IMR-90 (cell line): Measurements from ENCODE around the gene SBK2. TPM values are rescaled to one million over a fixed set of nuclear protein-coding genes. Genes with fewer than 3 reads are reported as not detected.

Source experiments
- ATAC-seq: fragments of 200-7000 bp; cut with Tn5 transposase; 2 replicates; pipeline ENCODE4 v1.9.1; 2020; ENCODE audit warnings: low read depth, mild to moderate bottlenecking, moderate library complexity
- BruUV-seq: library from RNA; stranded (reverse); fragments of 400-500 nt; replicated peaks from 2 replicates; lab custom pipeline; 2021; lab: Mats Ljungman, UMichigan
- CTCF ChIA-PET: fragments of 300-600 bp; formaldehyde crosslinking; extraction: SDS; loops from one replicate; lab custom pipeline; 2021; ENCODE audit warnings: antibody characterized with exemption; lab: Yijun Ruan, JAX
- POLR2A ChIA-PET: fragments of 300-600 bp; sonication (Branson Sonifier 250); formaldehyde crosslinking; loops from one replicate; lab custom pipeline; 2022; ENCODE audit warnings: antibody characterized with exemption; ENCODE audit not compliant: unreplicated experiment; lab: Charles Lee
- DNase-seq: peaks from one replicate; pipeline ENCODE4 v3.0.0; 2013
- H2AFZ ChIP-seq: replicated peaks from 2 replicates; pipeline ENCODE3; 2013; ENCODE audit warnings: low read length, mild to moderate bottlenecking; ENCODE audit not compliant: poor library complexity
- H2AK5ac ChIP-seq: 2 replicates; pipeline ENCODE4 v1.6.1; 2013; ENCODE audit warnings: low read depth, low read length, inconsistent platforms
- H2AK9ac ChIP-seq: replicated peaks from 2 replicates; pipeline ENCODE3; 2013; ENCODE audit warnings: mild to moderate bottlenecking, low read depth, low read length, moderate library complexity; ENCODE audit not compliant: poor library complexity
- H2BK120ac ChIP-seq: 2 replicates; pipeline ENCODE4 v1.6.1; 2013; ENCODE audit warnings: low read depth, low read length, inconsistent platforms
- H2BK15ac ChIP-seq: 3 replicates; pipeline ENCODE4 v1.6.1; 2013; ENCODE audit warnings: low read depth, low read length, inconsistent platforms
- H2BK20ac ChIP-seq: 2 replicates; pipeline ENCODE4 v1.6.1; 2013; ENCODE audit warnings: low read depth, mild to moderate bottlenecking, inconsistent platforms, low read length, moderate library complexity
- H2BK5ac ChIP-seq: 2 replicates; pipeline ENCODE4 v1.6.1; 2013; ENCODE audit warnings: mild to moderate bottlenecking, low read depth, low read length, inconsistent platforms; ENCODE audit not compliant: poor library complexity, severe bottlenecking
- H3K14ac ChIP-seq: replicated peaks from 2 replicates; pipeline ENCODE4 v1.6.1; 2013; ENCODE audit warnings: low read depth, low read length, inconsistent platforms
- H3K18ac ChIP-seq: 2 replicates; pipeline ENCODE4 v1.6.1; 2013; ENCODE audit warnings: low read depth, low read length, control low read depth
- H3K23ac ChIP-seq: 2 replicates; pipeline ENCODE4 v1.6.1; 2013; ENCODE audit warnings: low read depth, low read length, inconsistent platforms
- H3K27ac ChIP-seq: 2 replicates; pipeline ENCODE4 v1.5.1; 2013; ENCODE audit warnings: mild to moderate bottlenecking, control low read depth, low read length; ENCODE audit not compliant: insufficient read depth
- H3K27me3 ChIP-seq: 2 replicates; pipeline ENCODE4 v1.6.1; 2013; ENCODE audit warnings: low read length; ENCODE audit not compliant: control insufficient read depth, insufficient read depth
- H3K36me3 ChIP-seq: 2 replicates; pipeline ENCODE4 v1.6.1; 2013; ENCODE audit warnings: low read length, mixed read lengths; ENCODE audit not compliant: control insufficient read depth, insufficient read depth
- H3K4ac ChIP-seq: 2 replicates; pipeline ENCODE4 v1.6.1; 2013; ENCODE audit warnings: low read depth, low read length, inconsistent platforms
- H3K4me1 ChIP-seq: 2 replicates; pipeline ENCODE4 v1.6.1; 2013; ENCODE audit warnings: low read length, mixed read lengths; ENCODE audit not compliant: control insufficient read depth, insufficient read depth
- H3K4me2 ChIP-seq: 2 replicates; pipeline ENCODE4 v1.6.1; 2013; ENCODE audit warnings: low read depth, mild to moderate bottlenecking, control low read depth, low read length, moderate library complexity
- H3K4me3 ChIP-seq: 2 replicates; pipeline ENCODE4 v1.5.1; 2013; ENCODE audit warnings: low read depth, mild to moderate bottlenecking, control low read depth, low read length, moderate library complexity; ENCODE audit not compliant: insufficient read depth
- H3K56ac ChIP-seq: 2 replicates; pipeline ENCODE4 v1.6.1; 2013; ENCODE audit warnings: low read length, inconsistent platforms; ENCODE audit not compliant: insufficient read depth; ENCODE audit errors: extremely low read depth
- H3K79me1 ChIP-seq, 2 experiments: 2 replicates each; pipeline ENCODE4 v1.6.1; 2013; ENCODE audit warnings: low read length in 2 of 2, inconsistent platforms in 1 of 2, low read depth in 1 of 2
- H3K9ac ChIP-seq: 2 replicates; pipeline ENCODE4 v1.6.1; 2013; ENCODE audit warnings: low read depth, low read length, control low read depth
- H3K9me1 ChIP-seq: 2 replicates; pipeline ENCODE4 v1.6.1; 2013; ENCODE audit warnings: low read length, inconsistent platforms; ENCODE audit not compliant: insufficient read depth
- H3K9me3 ChIP-seq: 2 replicates; pipeline ENCODE4 v1.6.1; 2013; ENCODE audit warnings: low read length; ENCODE audit not compliant: control insufficient read depth, insufficient read depth
- H4K20me1 ChIP-seq: 2 replicates; pipeline ENCODE4 v1.6.1; 2013; ENCODE audit warnings: low read length, inconsistent platforms; ENCODE audit not compliant: insufficient read depth
- H4K5ac ChIP-seq: 2 replicates; pipeline ENCODE4 v1.6.1; 2013; ENCODE audit warnings: mild to moderate bottlenecking, low read depth, low read length, control low read depth
- H4K8ac ChIP-seq, 2 experiments: 2 replicates each; pipeline ENCODE4 v1.6.1; 2013; ENCODE audit warnings: low read depth in 2 of 2, low read length in 2 of 2, control low read depth in 1 of 2, inconsistent platforms in 1 of 2
- H4K91ac ChIP-seq: 2 replicates; pipeline ENCODE4 v1.6.1; 2013; ENCODE audit warnings: low read depth, low read length, inconsistent platforms; ENCODE audit not compliant: insufficient read depth
- BHLHE40 ChIP-seq: fragments of 150-350 bp; IDR thresholded peaks from 2 replicates; pipeline ENCODE4 v1.6.1; 2016; ENCODE audit warnings: mild to moderate bottlenecking, low read depth, low read length
- CEBPB ChIP-seq: IDR thresholded peaks from 2 replicates; pipeline ENCODE4 v1.6.1; 2012; ENCODE audit warnings: low read depth, low read length, improper control_type of control experiment
- CHD1 ChIP-seq: IDR thresholded peaks from 2 replicates; pipeline ENCODE4 v1.6.1; 2012; ENCODE audit warnings: low read depth, low read length, improper control_type of control experiment
- FOS ChIP-seq: fragments of 150-350 bp; IDR thresholded peaks from 2 replicates; pipeline ENCODE4 v1.6.1; 2016; ENCODE audit warnings: low read depth, low read length
- MAFK ChIP-seq: IDR thresholded peaks from 2 replicates; pipeline ENCODE4 v1.6.1; 2012; ENCODE audit warnings: low read depth, low read length, improper control_type of control experiment
- MAZ ChIP-seq: IDR thresholded peaks from 2 replicates; pipeline ENCODE4 v1.6.1; 2012; ENCODE audit warnings: low read depth, mild to moderate bottlenecking, low read length, improper control_type of control experiment, moderate library complexity, borderline replicate concordance
- MXI1 ChIP-seq: IDR thresholded peaks from 2 replicates; pipeline ENCODE4 v1.6.1; 2012; ENCODE audit warnings: low read depth, mild to moderate bottlenecking, low read length, moderate library complexity, borderline replicate concordance
- NFE2L2 ChIP-seq: fragments of 150-350 bp; IDR thresholded peaks from 2 replicates; pipeline ENCODE4 v1.6.1; 2016; ENCODE audit warnings: low read depth, mild to moderate bottlenecking, low read length
- POLR2A ChIP-seq: IDR thresholded peaks from 2 replicates; pipeline ENCODE4 v1.6.1; 2012; ENCODE audit warnings: mild to moderate bottlenecking, low read depth, low read length
- RAD21 ChIP-seq: IDR thresholded peaks from 2 replicates; pipeline ENCODE4 v1.6.1; 2012; ENCODE audit warnings: low read length, improper control_type of control experiment
- RCOR1 ChIP-seq: IDR thresholded peaks from 2 replicates; pipeline ENCODE4 v1.6.1; 2012; ENCODE audit warnings: mild to moderate bottlenecking, low read length, improper control_type of control experiment; ENCODE audit not compliant: insufficient replicate concordance
- RFX5 ChIP-seq: IDR thresholded peaks from 2 replicates; pipeline ENCODE4 v1.8.0; 2012; ENCODE audit warnings: low read depth, mild to moderate bottlenecking, low read length, moderate library complexity
- SMC3 ChIP-seq: fragments of 150-350 bp; IDR thresholded peaks from 2 replicates; pipeline ENCODE4 v1.6.1; 2016; ENCODE audit warnings: low read depth, mild to moderate bottlenecking, antibody characterized with exemption, low read length, moderate library complexity
- WGBS, 2 experiments: methylation state at CpG; one replicate each; pipeline versions ENCODE4 v1.1.5 to v1.1.7; 2013; ENCODE audit warnings: missing lambda C conversion rate in 2 of 2; ENCODE audit not compliant: insufficient read length in 1 of 2; ENCODE audit errors: extremely low coverage in 2 of 2; 5-methylcytosine and 5-hydroxymethylcytosine counted together
- dilution Hi-C: fragments of 300-500 bp; cut with HindIII; formaldehyde crosslinking; loops from one replicate; pipeline ENCODE4 v1.14.3; 2018; ENCODE audit warnings: low sequenced_read_pairs; ENCODE audit not compliant: unreplicated experiment
- in situ Hi-C: fragments of 300-500 bp; cut with MboI; formaldehyde crosslinking; loops from 3 replicates; pipeline ENCODE4 v1.14.3; 2019; ENCODE audit warnings: low sequenced_read_pairs, inconsistent platforms, mixed read lengths
- intact Hi-C: fragments of 100-400 bp; cut with micrococcal nuclease; formaldehyde crosslinking; loops from 2 replicates; pipeline ENCODE4 v1.10.0; 2022
- polyA plus RNA-seq, 3 experiments: library from polyadenylated mRNA; depleted of rRNA; stranded (reverse); fragments of >200 nt; gene quantifications; 2 replicates each; pipeline ENCODE4 v1.2.3, GENCODE V29; 2012; ENCODE audit warnings: low replicate concordance in 1 of 3
- total RNA-seq: library from RNA; depleted of rRNA; stranded (reverse); fragments of >200 nt; gene quantifications from 2 replicates; pipeline ENCODE4 v1.2.3, GENCODE V29; 2012
- TF ChIP-seq, protein P1 (sequence below): fragments of 150-350 bp; IDR thresholded peaks from 2 replicates; pipeline ENCODE4 v1.6.1; 2017; ENCODE audit warnings: mild to moderate bottlenecking, antibody characterized with exemption, low read length, low read depth
- TF ChIP-seq, protein P2 (sequence below): fragments of 150-350 bp; IDR thresholded peaks from 2 replicates; pipeline ENCODE4 v1.6.1; 2016; ENCODE audit warnings: low read depth, mild to moderate bottlenecking, low read length, moderate library complexity, borderline replicate concordance
- TF ChIP-seq, protein P3 (sequence below): conservative IDR thresholded peaks from 2 replicates; pipeline ENCODE4 v1.5.1; 2012; ENCODE audit warnings: mild to moderate bottlenecking, low read depth, low read length, improper control_type of control experiment

SBK2 gene
- total and polyA plus RNA-seq, 2 of the 4 experiments (the other 2 are of a cell fraction) = 0.48 TPM; not detected in 1

DNA sequence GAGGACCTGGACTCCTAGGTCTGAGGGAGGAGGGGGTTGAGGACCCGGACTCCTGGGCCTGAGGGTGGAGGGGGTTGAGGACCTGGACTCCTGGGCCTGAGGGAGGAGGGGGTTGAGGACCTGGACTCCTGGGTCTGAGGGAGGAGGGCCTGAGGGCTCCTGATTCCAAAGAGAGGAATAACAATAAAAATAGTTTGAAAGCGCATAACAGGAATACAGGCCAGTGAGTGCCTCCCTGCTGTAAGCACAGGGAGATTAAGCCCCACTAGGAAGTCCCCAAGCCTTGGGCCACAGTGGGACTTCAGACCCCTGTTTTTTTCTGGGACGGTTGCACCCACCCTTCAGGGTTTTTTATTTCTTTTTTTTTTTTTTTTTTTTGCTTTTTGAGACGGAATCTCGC, 1.2 kb upstream of the SBK2 start:
- Histone ChIP-seq H3K9me3 (no peaks in the 10 kb centered on the region; the same call in 1 of the 2 replicates), H3K36me3 (no peaks in the 10 kb centered on the region), H2AK9ac (no peak overlapping the region), H3K56ac (no peak overlapping the region), H2BK20ac (no peak overlapping the region), H3K4ac (peak overlapping the region; percentile 22; the same call in 1 of the 2 replicates), H3K4me2 (no peak overlapping the region), H3K14ac (no peak overlapping the region), H2BK120ac (0 out of 2 replicates have a peak overlapping the region, but pooled peaks have one; percentile 15), H4K20me1 (no peaks in the 10 kb centered on the region), H3K27ac (no peak overlapping the region), H2AFZ (no peak overlapping the region), H2BK15ac (no peak overlapping the region), H3K4me1 (no peaks in the 10 kb centered on the region; the same call in 1 of the 2 replicates), H4K91ac (no peak overlapping the region), H2BK5ac (no peak overlapping the region), H4K5ac (no peak overlapping the region), H3K4me3 (no peak overlapping the region), H3K79me1 (no peaks in the 10 kb centered on the region), H4K8ac (0 out of 4 replicates have a peak overlapping the region, but pooled peaks of 1 of the 2 experiments have one; percentile 10), H3K9ac (no peak overlapping the region), H3K18ac (no peak overlapping the region), H3K27me3 (no peaks in the 10 kb centered on the region; the same call in 1 of the 2 replicates), H2AK5ac (no peak overlapping the region), H3K9me1 (0 out of 2 replicates have a peak, but pooled peaks cover 2% of the 10 kb centered on the region), H3K23ac (no peak overlapping the region)
- intact Hi-C loops = no loop called here
- in situ Hi-C loops = no loop called here
- no peak for DNase-seq
- dilution Hi-C loops = no loop called here
- ChIA-PET POLR2A (no interaction called here), CTCF (no interaction called here)
- BruUV-seq = no TSS peak
- TF ChIP-seq, protein P1, sequence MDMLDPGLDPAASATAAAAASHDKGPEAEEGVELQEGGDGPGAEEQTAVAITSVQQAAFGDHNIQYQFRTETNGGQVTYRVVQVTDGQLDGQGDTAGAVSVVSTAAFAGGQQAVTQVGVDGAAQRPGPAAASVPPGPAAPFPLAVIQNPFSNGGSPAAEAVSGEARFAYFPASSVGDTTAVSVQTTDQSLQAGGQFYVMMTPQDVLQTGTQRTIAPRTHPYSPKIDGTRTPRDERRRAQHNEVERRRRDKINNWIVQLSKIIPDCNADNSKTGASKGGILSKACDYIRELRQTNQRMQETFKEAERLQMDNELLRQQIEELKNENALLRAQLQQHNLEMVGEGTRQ = no peak
- TF ChIP-seq, protein P2, sequence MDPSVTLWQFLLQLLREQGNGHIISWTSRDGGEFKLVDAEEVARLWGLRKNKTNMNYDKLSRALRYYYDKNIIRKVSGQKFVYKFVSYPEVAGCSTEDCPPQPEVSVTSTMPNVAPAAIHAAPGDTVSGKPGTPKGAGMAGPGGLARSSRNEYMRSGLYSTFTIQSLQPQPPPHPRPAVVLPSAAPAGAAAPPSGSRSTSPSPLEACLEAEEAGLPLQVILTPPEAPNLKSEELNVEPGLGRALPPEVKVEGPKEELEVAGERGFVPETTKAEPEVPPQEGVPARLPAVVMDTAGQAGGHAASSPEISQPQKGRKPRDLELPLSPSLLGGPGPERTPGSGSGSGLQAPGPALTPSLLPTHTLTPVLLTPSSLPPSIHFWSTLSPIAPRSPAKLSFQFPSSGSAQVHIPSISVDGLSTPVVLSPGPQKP = no peak
- TF ChIP-seq, protein P3, sequence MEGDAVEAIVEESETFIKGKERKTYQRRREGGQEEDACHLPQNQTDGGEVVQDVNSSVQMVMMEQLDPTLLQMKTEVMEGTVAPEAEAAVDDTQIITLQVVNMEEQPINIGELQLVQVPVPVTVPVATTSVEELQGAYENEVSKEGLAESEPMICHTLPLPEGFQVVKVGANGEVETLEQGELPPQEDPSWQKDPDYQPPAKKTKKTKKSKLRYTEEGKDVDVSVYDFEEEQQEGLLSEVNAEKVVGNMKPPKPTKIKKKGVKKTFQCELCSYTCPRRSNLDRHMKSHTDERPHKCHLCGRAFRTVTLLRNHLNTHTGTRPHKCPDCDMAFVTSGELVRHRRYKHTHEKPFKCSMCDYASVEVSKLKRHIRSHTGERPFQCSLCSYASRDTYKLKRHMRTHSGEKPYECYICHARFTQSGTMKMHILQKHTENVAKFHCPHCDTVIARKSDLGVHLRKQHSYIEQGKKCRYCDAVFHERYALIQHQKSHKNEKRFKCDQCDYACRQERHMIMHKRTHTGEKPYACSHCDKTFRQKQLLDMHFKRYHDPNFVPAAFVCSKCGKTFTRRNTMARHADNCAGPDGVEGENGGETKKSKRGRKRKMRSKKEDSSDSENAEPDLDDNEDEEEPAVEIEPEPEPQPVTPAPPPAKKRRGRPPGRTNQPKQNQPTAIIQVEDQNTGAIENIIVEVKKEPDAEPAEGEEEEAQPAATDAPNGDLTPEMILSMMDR = no peak
- TF ChIP-seq MAFK (no peak), SMC3 (no peak), FOS (no peak), NFE2L2 (no peak), CEBPB (no peak), RAD21 (no peak), MXI1 (no peak), MAZ (no peak), RFX5 (no peak), RCOR1 (no peak), BHLHE40 (no peak), POLR2A (no peak), CHD1 (no peak)
- WGBS, 2 experiments = 79% methylated on average over 2 of the region's 5 CpGs; no CpG with 5 or more reads in 1 of the 2 experiments
- ATAC-seq = no peak
